AG04449 (cell line): Measurements from ENCODE around the gene UBA52.

ENCODE experiments used
- CTCF ChIA-PET: fragments of 350-600 bp; formaldehyde crosslinking; extraction: SDS; loops from one replicate; lab custom pipeline; 2021; ENCODE audit warnings: antibody characterized with exemption; lab: Yijun Ruan, JAX
- POLR2A ChIA-PET: fragments of 400-600, 350-600 bp; formaldehyde crosslinking; extraction: SDS; loops from one replicate; lab custom pipeline; 2020; ENCODE audit warnings: antibody characterized with exemption, inconsistent platforms; lab: Yijun Ruan, JAX
- DNase-seq: peaks from one replicate; pipeline ENCODE4 v3.0.0-alpha.2; 2010; ENCODE audit warnings: low read depth, low spot score
- H3K4me3 ChIP-seq: 2 replicates; pipeline ENCODE4 v1.5.1; 2011; ENCODE audit warnings: low read depth, mild to moderate bottlenecking, control low read depth, low read length
- CTCF ChIP-seq: IDR thresholded peaks from one replicate; pipeline ENCODE4 v1.5.1; 2011; ENCODE audit warnings: mild to moderate bottlenecking, moderate library complexity, low read length, control low read depth, inconsistent platforms; ENCODE audit not compliant: insufficient read depth; ENCODE audit errors: missing control alignments

The UBA52 gene

GRCh38 chr19:18617562-18617961 is 45.9 kb downstream of the UBA52 start:
- H3K4me3 ChIP-seq: no peak overlapping the region
- DNase-seq: no peak
- ChIA-PET CTCF (no interaction called here), POLR2A (no interaction called here)
- TF ChIP-seq CTCF: no peak

- CTCF ChIA-PET: no interaction called here
- TF ChIP-seq CTCF: no peak
Observed at GRCh38 chr19:18618236-18618635, 46.6 kb downstream of the UBA52 start.

GRCh38 chr19:18620311-18620710 is 48.7 kb downstream of the UBA52 start:
- no peak overlapping the region for H3K4me3 ChIP-seq
- ChIA-PET POLR2A (interaction anchor here (0.7 kb wide), 1 partner anchor 718 kb away, joined by 4 read pairs; no protein-coding TSS in a partner anchor), CTCF (interaction anchor here (0.9 to 1.3 kb wide), 3 partner anchors 26 to 32 kb away, joined by 3 to 4 read pairs (median 4); no protein-coding TSS in a partner anchor)
- DNase-seq: no peak
- no peak for TF ChIP-seq CTCF

More at GRCh38 chr19:18618236-18618635, 46.6 kb downstream of the UBA52 start:
- H3K4me3 ChIP-seq: no peak overlapping the region
- DNase-seq: no peak
- POLR2A ChIA-PET: no interaction called here

- CTCF ChIA-PET: interaction anchor here (1.2 to 1.3 kb wide), 2 partner anchors 32 to 33 kb away, joined by 4 read pairs; no protein-coding TSS in a partner anchor
- POLR2A ChIA-PET: no interaction called here
- H3K4me3 ChIP-seq: no peak overlapping the region
- no peak for TF ChIP-seq CTCF
- no peak for DNase-seq
Observed at GRCh38 chr19:18620902-18621301, 49.2 kb downstream of the UBA52 start.

- POLR2A ChIA-PET: no interaction called here
- H3K4me3 ChIP-seq: no peak overlapping the region
- CTCF ChIA-PET: no interaction called here
- TF ChIP-seq CTCF: no peak
- no peak for DNase-seq
Observed at GRCh38 chr19:18626906-18627305, 55.2 kb downstream of the UBA52 start.
